GM23248 (cell line): Measurements from ENCODE around the gene NCOA1. TPM values are rescaled to one million over a fixed set of nuclear protein-coding genes. Genes with fewer than 3 reads are reported as not detected.

Experiments used
- DNase-seq: peaks from one replicate; pipeline ENCODE4 v3.0.0-alpha.2; 2015
- H2AFZ ChIP-seq: fragments of 200-600 bp; sonication (generic); 2 replicates; pipeline ENCODE4 v1.6.1; 2016; ENCODE audit warnings: antibody characterized with exemption
- H3F3A ChIP-seq: fragments of 200-600 bp; sonication (generic); 2 replicates; pipeline ENCODE4 v1.6.1; 2016; ENCODE audit warnings: mild to moderate bottlenecking, antibody characterized with exemption, mixed run types; ENCODE audit not compliant: insufficient read depth
- H3K27ac ChIP-seq: fragments of 200-600 bp; sonication (generic); 2 replicates; pipeline ENCODE4 v1.5.1; 2016; ENCODE audit warnings: mild to moderate bottlenecking
- H3K27me3 ChIP-seq: fragments of 200-600 bp; sonication (generic); replicated peaks from 2 replicates; pipeline ENCODE4 v1.6.1; 2016; ENCODE audit warnings: mild to moderate bottlenecking; ENCODE audit not compliant: insufficient read depth
- H3K36me3 ChIP-seq: fragments of 200-600 bp; sonication (generic); 2 replicates; pipeline ENCODE4 v1.6.1; 2016; ENCODE audit warnings: low read depth, mild to moderate bottlenecking
- H3K4me1 ChIP-seq: fragments of 200-600 bp; sonication (generic); 2 replicates; pipeline ENCODE4 v1.6.1; 2016; ENCODE audit warnings: mild to moderate bottlenecking; ENCODE audit not compliant: insufficient read depth
- H3K4me2 ChIP-seq: fragments of 200-600 bp; sonication (generic); one replicate; pipeline ENCODE4 v1.6.1; 2016; ENCODE audit warnings: mild to moderate bottlenecking; ENCODE audit not compliant: unreplicated experiment
- H3K4me3 ChIP-seq: fragments of 200-600 bp; sonication (generic); 2 replicates; pipeline ENCODE4 v1.5.1; 2016; ENCODE audit warnings: mild to moderate bottlenecking
- H3K79me2 ChIP-seq: fragments of 200-600 bp; sonication (generic); 2 replicates; pipeline ENCODE4 v1.6.1; 2016; ENCODE audit warnings: mild to moderate bottlenecking; ENCODE audit not compliant: insufficient read depth
- H3K9ac ChIP-seq: fragments of 200-600 bp; sonication (generic); 2 replicates; pipeline ENCODE4 v1.6.1; 2016; ENCODE audit warnings: mild to moderate bottlenecking
- H3K9me2 ChIP-seq: fragments of 200-600 bp; sonication (generic); 2 replicates; pipeline ENCODE4 v1.6.1; 2016; ENCODE audit warnings: mixed run types, mild to moderate bottlenecking, moderate library complexity; ENCODE audit not compliant: insufficient read depth
- H3K9me3 ChIP-seq: fragments of 200-600 bp; sonication (generic); one replicate; pipeline ENCODE4 v1.6.1; 2017; ENCODE audit warnings: low read depth
- H4K20me1 ChIP-seq: fragments of 200-600 bp; sonication (generic); 2 replicates; pipeline ENCODE4 v1.6.0; 2016; ENCODE audit not compliant: insufficient read depth
- EZH2 ChIP-seq: fragments of 200-600 bp; sonication (generic); IDR thresholded peaks from 2 replicates; pipeline ENCODE4 v1.6.1; 2018; ENCODE audit warnings: antibody characterized with exemption, mild to moderate bottlenecking; ENCODE audit not compliant: insufficient read depth, poor library complexity, severe bottlenecking
- EZH2phosphoT487 ChIP-seq: fragments of 200-600 bp; sonication (generic); IDR thresholded peaks from 2 replicates; pipeline ENCODE4 v1.6.1; 2018; ENCODE audit warnings: antibody characterized with exemption, moderate library complexity, mild to moderate bottlenecking, low read depth; ENCODE audit not compliant: insufficient read depth
- WGBS, 2 experiments: methylation state at CpG; one replicate each; pipeline ENCODE4 v1.1.6; 2015 to 2017; ENCODE audit warnings: low lambda C conversion rate in 2 of 2, low coverage in 1 of 2; ENCODE audit errors: missing lambda C conversion rate in 2 of 2; 5-methylcytosine and 5-hydroxymethylcytosine counted together
- in situ Hi-C: fragments of 300-500 bp; cut with MboI; formaldehyde crosslinking; loops from 2 replicates; pipeline ENCODE4 v1.15.0; 2020
- polyA plus RNA-seq: library from polyadenylated mRNA; unstranded; fragments of >200 nt; fragmentation: Nextera tagmentation; extraction: Ambion mirVana; gene quantifications from 2 replicates; pipeline ENCODE4 v1.2.1, GENCODE V29; 2016
- total RNA-seq: library from RNA; depleted of rRNA; stranded (reverse); fragments of >200 nt; shearing (Covaris generic); gene quantifications from 2 replicates; pipeline ENCODE4 v1.2.3, GENCODE V29; 2014

Gene NCOA1
- total and polyA plus RNA-seq, 2 experiments from 2014 or later, result 2.6 to 8.0 TPM

DNA sequence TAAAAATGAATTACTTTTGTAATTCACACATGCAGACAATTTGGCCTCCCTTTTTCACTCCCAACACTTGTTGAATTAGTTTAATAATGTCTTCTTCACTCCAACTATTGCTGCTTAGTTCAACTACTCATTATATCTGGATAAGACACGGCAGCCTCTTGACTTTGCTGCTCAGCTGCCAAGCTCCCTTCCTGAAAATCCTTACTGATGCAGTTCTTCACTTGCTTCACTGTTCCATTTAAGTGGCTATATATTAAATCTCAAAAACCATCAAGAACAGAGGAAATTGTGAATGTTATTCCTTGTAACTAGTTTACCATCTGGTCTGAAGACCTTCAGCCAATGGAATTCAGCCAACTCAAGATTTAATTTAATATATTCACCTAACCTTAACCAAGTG, 127.1 kb downstream of the NCOA1 start:
- TF ChIP-seq EZH2 (no peak), EZH2phosphoT487 (no peak)
- H3K9ac ChIP-seq, result no peak overlapping the region
- 15 to 21% methylated on average over 1 of the region's 1 CpG for WGBS, 2 experiments

DNA sequence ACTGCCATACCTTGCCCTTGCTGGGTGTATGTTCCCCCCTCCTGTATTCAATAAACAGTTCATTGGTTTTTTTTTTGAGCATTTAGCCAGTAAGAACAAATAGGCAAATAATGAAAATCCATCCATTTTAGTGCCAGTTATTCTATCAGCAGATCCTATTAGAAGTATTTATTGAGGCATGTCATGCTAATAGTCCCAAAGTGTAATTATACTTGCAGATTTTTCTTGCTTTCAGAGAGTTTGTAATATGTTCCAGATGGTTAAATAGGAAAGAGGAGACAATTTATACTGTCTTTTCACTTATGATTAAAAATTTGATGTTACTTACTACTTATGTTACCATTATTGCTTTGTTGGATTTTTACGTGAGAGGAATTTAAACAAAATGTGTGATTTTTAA, 127.6 kb downstream of the NCOA1 start:
- WGBS, 2 experiments, result 89 to 93% methylated on average over 1 of the region's 1 CpG
- TF ChIP-seq EZH2phosphoT487, result no peak
- no peak for TF ChIP-seq EZH2
- in situ Hi-C loops, result loop anchor here (10.0 kb wide), 1 partner anchor 156 kb away; no protein-coding TSS in a partner anchor

More for the DNA sequence above, 127.1 kb downstream of the NCOA1 start:
- H3K4me2 ChIP-seq, result no peak overlapping the region
- no peaks in the 10 kb centered on the region for H3K9me3 ChIP-seq
- no peaks in the 10 kb centered on the region for H3K27me3 ChIP-seq
- H3K4me3 ChIP-seq, result no peak overlapping the region
- no peaks in the 10 kb centered on the region for H4K20me1 ChIP-seq
- no peak overlapping the region for H3K27ac ChIP-seq
- H3K9me2 ChIP-seq, result no peaks in the 10 kb centered on the region
- DNase-seq, result no peak
- no peaks in the 10 kb centered on the region for H3F3A ChIP-seq
- H3K4me1 ChIP-seq, result no peaks in the 10 kb centered on the region
- peaks cover 3% of the 10 kb centered on the region; the same call in 1 of the 2 replicates for H3K79me2 ChIP-seq
- in situ Hi-C loops, result loop anchor here (10.0 kb wide), 1 partner anchor 157 kb away; no protein-coding TSS in a partner anchor
- no peaks in the 10 kb centered on the region for H3K36me3 ChIP-seq
- no peak overlapping the region for H2AFZ ChIP-seq

DNA sequence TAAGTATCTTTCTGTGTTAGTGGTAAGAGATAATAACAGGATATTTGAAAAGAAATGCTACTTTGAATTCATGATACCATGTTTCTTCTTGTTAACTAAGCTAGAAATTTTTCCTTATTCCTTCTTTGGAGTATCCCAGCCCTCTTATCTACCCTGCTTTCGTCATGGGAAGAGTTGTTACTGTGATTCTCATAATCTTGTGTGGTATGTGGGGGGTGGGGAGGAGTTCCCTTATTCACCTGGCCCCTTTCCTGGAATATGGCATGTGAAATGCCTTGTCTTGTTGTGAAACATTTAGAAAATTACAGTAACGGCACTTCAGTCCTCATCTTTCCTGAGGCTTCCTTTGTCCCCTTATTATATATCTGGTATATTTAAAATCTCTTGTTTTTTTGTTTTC, 129.9 kb downstream of the NCOA1 start:
- H3K27ac ChIP-seq, result no peak overlapping the region
- H3K9me3 ChIP-seq, result no peaks in the 10 kb centered on the region
- TF ChIP-seq EZH2, result no peak
- TF ChIP-seq EZH2phosphoT487, result no peak
- no peak overlapping the region for H3K4me2 ChIP-seq
- no peaks in the 10 kb centered on the region for H3K4me1 ChIP-seq
- no peak overlapping the region for H2AFZ ChIP-seq
- no peaks in the 10 kb centered on the region for H4K20me1 ChIP-seq
- H3K27me3 ChIP-seq, result no peaks in the 10 kb centered on the region
- no peaks in the 10 kb centered on the region for H3K9me2 ChIP-seq
- 94 to 99% methylated on average over 2 of the region's 2 CpGs for WGBS, 2 experiments
- H3F3A ChIP-seq, result no peaks in the 10 kb centered on the region
- in situ Hi-C loops, result no loop called here
- no peak overlapping the region for H3K9ac ChIP-seq
- H3K4me3 ChIP-seq, result no peak overlapping the region
- H3K36me3 ChIP-seq, result no peaks in the 10 kb centered on the region
- DNase-seq, result no peak
- H3K79me2 ChIP-seq, result peaks cover 3% of the 10 kb centered on the region; the same call in 1 of the 2 replicates

More for the DNA sequence above, 127.6 kb downstream of the NCOA1 start:
- Histone ChIP-seq H3K4me1 (no peaks in the 10 kb centered on the region), H3K4me2 (no peak overlapping the region), H3K36me3 (no peaks in the 10 kb centered on the region), H4K20me1 (no peaks in the 10 kb centered on the region), H2AFZ (no peak overlapping the region), H3K9me2 (no peaks in the 10 kb centered on the region), H3K79me2 (peaks cover 3% of the 10 kb centered on the region; the same call in 1 of the 2 replicates), H3K27ac (no peak overlapping the region), H3K4me3 (no peak overlapping the region), H3K27me3 (no peaks in the 10 kb centered on the region), H3K9me3 (no peaks in the 10 kb centered on the region), H3F3A (no peaks in the 10 kb centered on the region), H3K9ac (no peak overlapping the region)
- DNase-seq, result no peak

DNA sequence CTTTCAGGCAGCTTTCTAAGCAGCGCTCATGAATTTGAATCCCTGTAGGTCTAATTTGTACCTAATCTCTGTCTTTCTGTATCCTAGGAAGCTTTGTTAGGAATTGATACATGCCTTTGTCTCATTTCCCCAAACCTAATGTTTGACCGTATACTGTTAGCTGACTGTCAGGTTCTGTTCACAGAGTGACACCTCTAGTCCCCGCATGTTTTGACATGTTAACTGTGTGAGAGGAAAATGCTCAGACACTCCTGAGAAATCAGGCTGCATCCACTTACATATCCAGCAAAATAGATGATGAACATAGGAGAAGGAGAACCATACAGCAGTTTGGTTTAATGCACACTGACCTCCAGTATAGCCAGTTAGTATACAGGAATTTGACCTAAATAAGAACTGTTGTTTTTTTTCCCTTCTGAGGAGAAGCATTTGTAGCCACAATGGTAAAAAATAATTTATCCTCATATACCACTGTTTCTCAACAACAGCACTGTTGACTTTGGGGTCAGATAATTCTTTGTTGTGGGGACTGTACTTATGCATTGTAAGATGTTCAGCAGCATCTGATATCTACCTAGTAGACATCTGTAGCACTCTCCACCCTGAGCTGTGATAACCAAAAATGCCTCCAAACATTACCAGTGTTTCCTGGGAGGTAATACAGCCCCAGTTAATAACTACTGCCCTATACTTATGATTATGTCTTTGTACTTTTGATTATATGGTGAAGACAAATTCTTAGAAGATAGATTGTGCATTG, 130.9 kb downstream of the NCOA1 start:
- no peaks in the 10 kb centered on the region for H3K27me3 ChIP-seq
- H3F3A ChIP-seq, result no peaks in the 10 kb centered on the region
- WGBS, 2 experiments, result 65 to 67% methylated on average over 3 of the region's 3 CpGs
- H3K9me3 ChIP-seq, result no peaks in the 10 kb centered on the region
- no peak overlapping the region for H3K4me3 ChIP-seq
- no peak overlapping the region for H2AFZ ChIP-seq
- no peak overlapping the region for H3K4me2 ChIP-seq
- H3K79me2 ChIP-seq, result peaks cover 3% of the 10 kb centered on the region; the same call in 1 of the 2 replicates
- no peak overlapping the region for H3K9ac ChIP-seq
- no peak overlapping the region for H3K27ac ChIP-seq
- DNase-seq, result no peak
- H3K4me1 ChIP-seq, result no peaks in the 10 kb centered on the region
- H3K9me2 ChIP-seq, result no peaks in the 10 kb centered on the region
- TF ChIP-seq EZH2 (no peak), EZH2phosphoT487 (no peak)
- no peaks in the 10 kb centered on the region for H3K36me3 ChIP-seq
- in situ Hi-C loops, result no loop called here
- no peaks in the 10 kb centered on the region for H4K20me1 ChIP-seq
